ENCODE measurements around the gene DCAF4.

DNA sequence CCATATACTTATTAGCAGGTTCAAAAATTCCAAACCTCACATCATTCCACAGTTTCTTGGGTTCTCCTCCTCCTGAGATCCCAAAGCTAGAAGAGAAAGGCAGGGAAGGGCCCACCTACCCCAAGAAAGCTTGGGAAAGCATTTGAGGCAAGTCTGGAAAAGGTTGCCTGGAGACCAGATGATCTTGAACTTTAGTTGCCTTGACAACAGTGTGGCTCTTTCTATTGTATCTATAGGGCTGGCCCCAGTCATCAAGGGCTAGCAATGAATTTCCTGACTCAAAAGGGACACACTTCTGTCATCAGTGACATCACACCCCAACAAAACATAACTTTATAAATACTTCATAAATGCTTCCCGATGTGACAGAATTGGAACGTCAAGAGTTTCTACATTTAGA lies 60.6 kb downstream of the DCAF4 start:
- TF ChIP-seq SUZ12 (IDR thresholded peaks at IDR 0.05; ENCODE audit: extremely low read depth, insufficient read depth, insufficient read length) (no peak), ZNF274 (IDR thresholded peaks at IDR 0.05; ENCODE audit: low read depth, low read length) (no peak)

Data from NT2/D1 (cell line).